T-cell (primary cell): Measurements from ENCODE around the gene TMEM229A. TPM values are rescaled to one million over a fixed set of nuclear protein-coding genes. Genes with fewer than 3 reads are reported as not detected.

Source experiments
- total RNA-seq, 35 experiments: library from RNA in 6 of 35; stranded (reverse) in 6 of 35; fragments of 120-200 nt in 1 of 35; gene quantifications; one replicate each; pipeline versions ENCODE4 v1.2.1 to v1.2.4 and lab custom pipeline; 2013 to 2026

The TMEM229A gene
- total RNA-seq, 5 donors from 2014 or later (not counting 1 experiment from before 2014, with no cell fraction given), result not detected

Other genes starting within 250 kb of the TMEM229A start
- not detected for gene HYAL4, start 187.9 kb downstream of the TMEM229A start, total RNA-seq
- not detected for gene SPAM1, start 107.8 kb downstream of the TMEM229A start, total RNA-seq